ENCODE results near the gene CRB2. TPM values are rescaled to one million over a fixed set of nuclear protein-coding genes. Genes with fewer than 3 reads are reported as not detected.

CRB2 gene
- polyA plus RNA-seq, 4 donors: 0.06 to 0.47 TPM; not detected in 2

DNA sequence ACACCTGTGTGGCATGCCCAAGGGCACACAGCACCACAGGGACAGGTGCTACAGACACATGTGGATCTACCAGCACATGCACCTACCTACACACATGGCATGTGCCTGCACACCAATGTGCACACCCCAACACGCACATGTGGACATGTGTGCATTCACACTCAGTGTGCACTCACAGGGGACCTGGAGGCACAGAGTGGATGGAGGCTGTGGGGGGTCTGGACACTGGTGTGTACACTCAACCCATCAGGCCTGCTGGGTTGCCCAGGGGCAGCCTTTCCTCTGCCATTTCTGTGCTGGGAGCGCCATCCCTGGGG is 1.7 kb downstream of the CRB2 start:
- WGBS, 3 donors: 94 to 100% (median 100%) methylated on average over 2 of the region's 2 CpGs
- Histone ChIP-seq H3K27me3 (ENCODE audit: control insufficient read depth in 3 of 3, insufficient read depth in 3 of 3, low read length in 3 of 3) (peaks cover 0 to 6% (median 0%) of the 10 kb centered on the region in 3 donors), H3K9me3 (ENCODE audit: control insufficient read depth in 2 of 2, insufficient read depth in 1 of 2, low read depth in 1 of 2, low read length in 1 of 2) (no peaks in the 10 kb centered on the region), H3K4me3 (ENCODE audit: low read depth in 1 of 3, low read length in 3 of 3) (no peak overlapping the region), H3K4me1 (ENCODE audit: control insufficient read depth in 3 of 3, insufficient read depth in 2 of 3, low read depth in 1 of 3, low read length in 2 of 3) (peaks cover 0 to 18% (median 7%) of the 10 kb centered on the region in 3 donors), H3K36me3 (ENCODE audit: control insufficient read depth in 3 of 3, insufficient read depth in 2 of 3, low read depth in 1 of 3, low read length in 3 of 3) (no peaks in the 10 kb centered on the region), H3K27ac (ENCODE audit: low read depth in 1 of 3, low read length in 2 of 3) (no peak overlapping the region)
- FAIRE-seq: no peak
- DNase-seq: no peak

DNA sequence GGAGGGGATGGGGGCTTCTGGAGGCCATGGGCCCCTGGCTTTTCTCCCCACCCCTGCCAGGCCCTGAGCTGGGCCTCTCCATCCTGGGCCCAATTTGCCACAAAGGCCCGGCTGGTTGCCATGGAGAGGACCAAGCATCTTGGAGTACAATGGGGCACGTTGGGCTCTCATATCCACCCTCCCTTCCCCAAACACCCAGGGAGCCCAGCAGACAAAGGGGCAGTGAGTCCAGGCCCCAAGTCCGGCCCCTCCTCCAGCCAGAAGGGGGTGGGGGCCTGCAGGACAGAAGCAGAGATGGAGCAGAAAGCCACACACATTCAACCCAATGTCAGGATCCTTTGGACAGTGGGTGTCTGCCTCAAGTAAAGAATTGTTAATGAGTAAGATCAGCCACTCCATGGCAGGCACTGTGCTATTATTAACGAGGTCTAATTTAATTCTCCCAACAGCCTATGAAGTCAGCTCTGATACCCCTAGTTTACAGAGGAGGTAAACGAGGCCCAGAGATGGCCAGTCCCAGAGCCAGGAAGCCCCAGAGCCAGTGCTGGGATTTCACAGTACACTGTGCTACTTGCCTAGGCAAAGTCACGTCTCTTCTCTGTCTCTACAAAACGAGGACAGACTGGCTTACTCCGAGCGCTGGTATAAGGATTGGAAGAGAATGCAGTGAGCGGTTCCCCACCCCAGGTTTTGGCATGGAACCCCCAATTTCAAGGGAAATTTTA is 2.3 kb downstream of the CRB2 start:
- Histone ChIP-seq H3K27me3 (ENCODE audit: control insufficient read depth in 3 of 3, insufficient read depth in 3 of 3, low read length in 3 of 3) (peaks cover 0 to 6% (median 0%) of the 10 kb centered on the region in 3 donors), H3K36me3 (ENCODE audit: control insufficient read depth in 3 of 3, insufficient read depth in 2 of 3, low read depth in 1 of 3, low read length in 3 of 3) (no peaks in the 10 kb centered on the region), H3K4me1 (ENCODE audit: control insufficient read depth in 3 of 3, insufficient read depth in 2 of 3, low read depth in 1 of 3, low read length in 2 of 3) (peaks cover 0 to 18% (median 7%) of the 10 kb centered on the region in 3 donors), H3K4me3 (ENCODE audit: low read depth in 1 of 3, low read length in 3 of 3) (no peak overlapping the region), H3K27ac (ENCODE audit: low read depth in 1 of 3, low read length in 2 of 3) (no peak overlapping the region), H3K9me3 (ENCODE audit: control insufficient read depth in 2 of 2, insufficient read depth in 1 of 2, low read depth in 1 of 2, low read length in 1 of 2) (no peaks in the 10 kb centered on the region)
- no peak for DNase-seq
- no peak for FAIRE-seq
- 81 to 85% (median 82%) methylated on average over 10 of the region's 10 CpGs for WGBS, 3 donors

DNA sequence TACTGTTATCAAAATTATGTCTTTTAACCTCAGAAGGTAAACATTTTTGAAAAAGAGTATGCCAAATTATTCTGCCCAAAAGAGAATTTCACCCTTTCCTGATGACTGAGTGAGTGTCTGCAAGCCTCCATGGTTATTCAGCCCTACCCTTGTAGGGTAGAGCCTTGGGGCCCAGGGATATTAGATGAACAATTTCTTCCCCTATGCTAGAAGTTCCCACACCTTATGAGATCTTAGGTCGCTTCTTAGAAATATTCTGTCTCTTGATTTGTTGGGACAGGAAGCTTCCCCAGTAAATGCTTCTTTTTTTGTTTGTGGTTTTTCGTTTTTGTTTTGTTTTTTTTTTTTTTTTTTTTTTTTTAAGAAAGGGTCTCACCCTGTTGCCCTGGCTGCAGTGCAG is 3.1 kb downstream of the CRB2 start:
- H3K4me3 ChIP-seq (ENCODE audit: low read depth in 1 of 3, low read length in 3 of 3): no peak overlapping the region
- no peak for FAIRE-seq
- 57 to 73% (median 58%) methylated on average over 2 of the region's 2 CpGs for WGBS, 3 donors

DNA sequence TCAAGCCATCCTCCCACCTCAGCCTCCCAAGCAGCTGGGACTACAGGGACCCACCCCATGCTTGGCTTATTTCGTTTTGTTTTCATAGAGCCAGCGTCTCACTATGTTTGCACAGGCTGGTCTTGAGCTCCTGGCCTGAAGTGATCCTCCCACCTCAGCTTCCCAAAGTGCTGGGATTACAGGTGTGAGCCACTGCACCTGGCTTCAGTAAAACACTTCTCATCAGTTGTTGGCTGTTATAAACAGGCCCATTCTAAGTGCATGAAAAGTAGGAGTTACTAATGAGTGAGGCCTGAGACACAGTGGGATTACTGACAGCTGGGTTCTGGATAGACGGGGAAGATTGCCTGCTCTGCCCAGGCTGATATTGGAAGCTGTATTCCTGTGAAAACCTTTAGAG is 3.5 kb downstream of the CRB2 start:
- Histone ChIP-seq H3K4me1 (ENCODE audit: control insufficient read depth in 3 of 3, insufficient read depth in 2 of 3, low read depth in 1 of 3, low read length in 2 of 3) (peaks cover 0 to 16% (median 7%) of the 10 kb centered on the region in 3 donors), H3K27ac (ENCODE audit: low read depth in 1 of 3, low read length in 2 of 3) (no peak overlapping the region), H3K4me3 (ENCODE audit: low read depth in 1 of 3, low read length in 3 of 3) (no peak overlapping the region), H3K36me3 (ENCODE audit: control insufficient read depth in 3 of 3, insufficient read depth in 2 of 3, low read depth in 1 of 3, low read length in 3 of 3) (no peaks in the 10 kb centered on the region), H3K27me3 (ENCODE audit: control insufficient read depth in 3 of 3, insufficient read depth in 3 of 3, low read length in 3 of 3) (peaks cover 0 to 2% (median 0%) of the 10 kb centered on the region in 3 donors), H3K9me3 (ENCODE audit: control insufficient read depth in 2 of 2, insufficient read depth in 1 of 2, low read depth in 1 of 2, low read length in 1 of 2) (no peaks in the 10 kb centered on the region)
- WGBS, 3 donors: 16 to 49% (median 26%) methylated on average over 3 of the region's 3 CpGs
- DNase-seq (no peak), FAIRE-seq (no peak)

More for the DNA sequence above, 3.1 kb downstream of the CRB2 start:
- Histone ChIP-seq H3K27ac (ENCODE audit: low read depth in 1 of 3, low read length in 2 of 3) (no peak overlapping the region), H3K4me1 (ENCODE audit: control insufficient read depth in 3 of 3, insufficient read depth in 2 of 3, low read depth in 1 of 3, low read length in 2 of 3) (peaks cover 0 to 18% (median 7%) of the 10 kb centered on the region in 3 donors), H3K27me3 (ENCODE audit: control insufficient read depth in 3 of 3, insufficient read depth in 3 of 3, low read length in 3 of 3) (peaks cover 0 to 2% (median 0%) of the 10 kb centered on the region in 3 donors), H3K9me3 (ENCODE audit: control insufficient read depth in 2 of 2, insufficient read depth in 1 of 2, low read depth in 1 of 2, low read length in 1 of 2) (no peaks in the 10 kb centered on the region), H3K36me3 (ENCODE audit: control insufficient read depth in 3 of 3, insufficient read depth in 2 of 3, low read depth in 1 of 3, low read length in 3 of 3) (no peaks in the 10 kb centered on the region)
- DNase-seq: no peak

DNA sequence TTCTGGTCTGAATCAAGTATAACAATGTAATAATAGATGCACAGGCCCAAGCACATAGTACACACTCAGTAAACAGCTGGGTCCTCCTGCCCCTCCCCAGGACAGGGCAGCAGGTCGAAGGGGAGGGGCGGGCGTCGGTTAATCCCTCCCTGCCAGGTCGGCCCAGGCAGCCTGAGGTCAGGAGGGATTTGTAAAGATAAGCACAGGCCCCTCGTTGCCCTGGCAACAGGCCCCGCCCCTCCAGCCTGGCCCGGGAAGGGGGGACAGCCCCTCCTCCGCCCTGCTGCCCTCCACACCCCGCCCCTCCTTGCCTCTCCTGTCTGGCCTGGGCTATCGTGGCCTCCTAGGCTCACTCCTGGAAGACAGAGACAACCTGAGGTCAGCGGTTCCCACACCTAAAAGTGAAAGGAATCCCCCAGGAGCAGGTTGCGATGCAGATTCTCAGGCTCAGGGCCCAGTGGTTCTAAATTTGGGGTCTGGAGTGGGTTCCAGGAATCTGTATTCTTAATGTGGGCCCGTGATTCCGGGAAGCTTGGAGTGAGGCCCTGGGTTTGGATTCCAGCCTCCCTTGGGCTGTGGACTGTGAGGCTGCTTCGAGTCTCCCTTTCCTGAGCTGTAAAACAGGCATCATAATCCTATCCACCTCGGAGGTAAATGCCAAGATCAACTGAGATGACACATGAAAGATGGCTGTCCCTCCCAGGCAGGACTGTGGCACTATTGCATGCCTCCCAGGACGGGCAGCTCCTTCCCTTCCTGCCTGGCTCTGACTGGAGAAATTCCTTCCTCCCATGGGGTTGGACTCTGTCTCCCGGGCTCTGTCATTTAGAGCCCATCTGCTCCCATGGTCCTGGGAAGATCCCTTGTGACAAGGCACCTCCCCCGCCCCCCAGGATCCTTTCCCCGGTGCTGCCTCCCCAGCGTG is 4.4 kb downstream of the CRB2 start:
- 13 to 31% (median 26%) methylated on average over 22 of the region's 22 CpGs for WGBS, 3 donors

DNA sequence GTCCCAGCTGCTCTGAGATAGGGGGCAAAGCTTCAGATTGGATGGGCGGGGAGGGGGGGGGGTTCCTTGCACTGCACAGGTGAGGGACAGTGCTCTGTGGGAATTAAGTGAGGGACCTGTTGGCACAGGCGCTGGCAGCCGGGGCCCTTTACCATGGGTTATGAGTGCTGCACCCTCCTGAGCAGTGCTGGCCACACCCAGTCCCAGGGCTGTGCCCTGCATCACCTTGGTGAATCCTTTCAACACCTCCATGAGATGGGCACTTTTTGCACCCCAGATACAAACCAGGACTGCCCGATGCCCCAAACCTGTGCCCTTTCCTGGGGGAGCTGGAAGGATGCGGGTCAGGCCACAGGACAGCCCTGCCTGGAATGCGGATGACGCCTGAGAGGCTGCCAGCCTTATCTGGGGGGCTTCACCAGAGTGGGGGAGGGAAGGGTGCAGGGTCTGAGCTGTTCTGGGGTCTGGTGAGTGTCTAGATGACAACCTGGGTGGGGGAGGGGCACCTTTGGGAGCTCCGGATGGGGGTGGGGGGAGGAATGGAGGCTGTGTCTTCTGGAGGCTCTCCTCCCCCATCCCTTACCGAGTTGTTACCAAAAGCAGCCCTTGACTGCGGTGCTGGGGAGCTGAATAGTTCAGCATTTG is 5.2 kb downstream of the CRB2 start:
- Histone ChIP-seq H3K27ac (ENCODE audit: low read depth in 1 of 3, low read length in 2 of 3) (no peak overlapping the region), H3K27me3 (ENCODE audit: control insufficient read depth in 3 of 3, insufficient read depth in 3 of 3, low read length in 3 of 3) (peaks cover 0 to 4% (median 0%) of the 10 kb centered on the region in 3 donors), H3K4me3 (ENCODE audit: low read depth in 1 of 3, low read length in 3 of 3) (no peak overlapping the region), H3K36me3 (ENCODE audit: control insufficient read depth in 3 of 3, insufficient read depth in 2 of 3, low read depth in 1 of 3, low read length in 3 of 3) (no peaks in the 10 kb centered on the region), H3K4me1 (ENCODE audit: control insufficient read depth in 3 of 3, insufficient read depth in 2 of 3, low read depth in 1 of 3, low read length in 2 of 3) (peaks cover 0 to 16% (median 7%) of the 10 kb centered on the region in 3 donors), H3K9me3 (ENCODE audit: control insufficient read depth in 2 of 2, insufficient read depth in 1 of 2, low read depth in 1 of 2, low read length in 1 of 2) (no peaks in the 10 kb centered on the region)
- no peak for FAIRE-seq
- no peak for DNase-seq
- 46 to 63% (median 55%) methylated on average over 10 of the region's 10 CpGs for WGBS, 3 donors

More for the DNA sequence above, 4.4 kb downstream of the CRB2 start:
- FAIRE-seq (no peak), DNase-seq (peak; percentile 66 to 92)
- H3K36me3 ChIP-seq (ENCODE audit: control insufficient read depth in 3 of 3, insufficient read depth in 2 of 3, low read depth in 1 of 3, low read length in 3 of 3): no peaks in the 10 kb centered on the region
- H3K4me3 ChIP-seq (ENCODE audit: low read depth in 1 of 3, low read length in 3 of 3): no peak overlapping the region
- no peak overlapping the region for H3K27ac ChIP-seq (ENCODE audit: low read depth in 1 of 3, low read length in 2 of 3)
- H3K9me3 ChIP-seq (ENCODE audit: control insufficient read depth in 2 of 2, insufficient read depth in 1 of 2, low read depth in 1 of 2, low read length in 1 of 2): no peaks in the 10 kb centered on the region
- peaks cover 0 to 4% (median 0%) of the 10 kb centered on the region in 3 donors for H3K27me3 ChIP-seq (ENCODE audit: control insufficient read depth in 3 of 3, insufficient read depth in 3 of 3, low read length in 3 of 3)
- peaks cover 0 to 16% (median 7%) of the 10 kb centered on the region in 3 donors for H3K4me1 ChIP-seq (ENCODE audit: control insufficient read depth in 3 of 3, insufficient read depth in 2 of 3, low read depth in 1 of 3, low read length in 2 of 3)

DNA sequence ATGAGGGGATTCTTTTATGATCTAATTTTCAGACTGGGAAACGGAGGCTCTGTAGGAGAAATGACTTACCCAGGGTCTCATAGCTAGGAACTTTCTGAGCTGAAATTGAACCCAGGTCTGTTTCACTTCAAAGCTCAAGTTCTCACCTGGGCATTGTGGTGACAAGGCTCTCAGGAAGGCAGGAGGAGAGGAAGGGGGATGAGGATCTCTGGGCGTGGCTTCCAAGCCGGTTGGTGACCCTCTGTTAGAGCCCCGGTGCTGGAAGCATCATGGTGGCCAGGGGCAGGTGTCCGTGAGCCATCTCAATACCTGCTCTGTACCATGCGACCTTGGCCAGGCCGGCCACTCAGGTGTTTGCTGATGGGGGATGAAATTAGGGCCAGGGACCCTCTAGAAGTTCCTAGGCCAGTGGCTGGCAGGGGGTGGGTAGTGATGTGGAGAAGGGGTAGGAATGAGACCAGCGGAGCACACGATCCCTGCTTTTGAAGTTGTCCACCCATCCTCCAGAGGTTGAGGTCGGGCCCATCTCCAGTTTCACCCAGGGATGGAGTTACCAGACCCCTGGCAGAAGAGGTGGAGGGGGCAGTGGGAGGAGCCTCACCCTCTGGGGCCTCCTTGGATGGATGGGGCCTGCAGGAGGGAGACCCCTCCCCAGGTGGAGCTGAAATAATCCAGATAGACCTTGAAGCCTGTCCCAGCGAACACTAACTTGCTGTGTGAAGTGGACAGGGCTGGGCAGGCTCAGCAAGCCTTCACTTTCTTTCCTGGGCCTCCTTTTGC is 5.9 kb downstream of the CRB2 start:
- no peaks in the 10 kb centered on the region for H3K9me3 ChIP-seq (ENCODE audit: control insufficient read depth in 2 of 2, insufficient read depth in 1 of 2, low read depth in 1 of 2, low read length in 1 of 2)
- FAIRE-seq (no peak), DNase-seq (no peak)
- H3K27ac ChIP-seq (ENCODE audit: low read depth in 1 of 3, low read length in 2 of 3): no peak overlapping the region
- H3K4me1 ChIP-seq (ENCODE audit: control insufficient read depth in 3 of 3, insufficient read depth in 2 of 3, low read depth in 1 of 3, low read length in 2 of 3): peaks cover 0 to 16% (median 7%) of the 10 kb centered on the region in 3 donors
- 58 to 65% (median 60%) methylated on average over 11 of the region's 11 CpGs for WGBS, 3 donors
- no peak overlapping the region for H3K4me3 ChIP-seq (ENCODE audit: low read depth in 1 of 3, low read length in 3 of 3)
- peaks cover 0 to 3% (median 0%) of the 10 kb centered on the region in 3 donors for H3K27me3 ChIP-seq (ENCODE audit: control insufficient read depth in 3 of 3, insufficient read depth in 3 of 3, low read length in 3 of 3)
- no peaks in the 10 kb centered on the region for H3K36me3 ChIP-seq (ENCODE audit: control insufficient read depth in 3 of 3, insufficient read depth in 2 of 3, low read depth in 1 of 3, low read length in 3 of 3)

Measured in small intestine (tissue), 7 donors.